Aorta (tissue), 5 donors: Measurements from ENCODE around the gene MAL. TPM values are rescaled to one million over a fixed set of nuclear protein-coding genes. Genes with fewer than 3 reads are reported as not detected.

Experiments used
- ATAC-seq: fragments of 200-7000 bp; cut with Tn5 transposase; one replicate; pipeline ENCODE4 v1.9.1; 2022; ENCODE audit warnings: moderate library complexity; ENCODE audit not compliant: low FRiP score
- DNase-seq, 2 donors: peaks; one replicate each; pipeline ENCODE4 v3.0.0-alpha.2; 2020
- H3K27ac ChIP-seq, 2 donors: one replicate each; pipeline ENCODE4 v1.5.1; 2013; ENCODE audit warnings: low read length in 2 of 2, mild to moderate bottlenecking in 2 of 2, moderate library complexity in 2 of 2, control low read depth in 1 of 2, inconsistent platforms in 1 of 2, low read depth in 1 of 2
- H3K27me3 ChIP-seq, 2 donors: one replicate each; pipeline ENCODE4 v1.6.1; 2013; ENCODE audit warnings: control low read depth in 1 of 2, low read length in 1 of 2, mild to moderate bottlenecking in 1 of 2, moderate library complexity in 1 of 2; ENCODE audit not compliant: insufficient read depth in 2 of 2, control insufficient read depth in 1 of 2
- H3K36me3 ChIP-seq, 2 donors: one replicate each; pipeline ENCODE4 v1.6.1; 2013; ENCODE audit warnings: control low read depth in 1 of 2, low read length in 1 of 2, mild to moderate bottlenecking in 1 of 2; ENCODE audit not compliant: insufficient read depth in 2 of 2, control insufficient read depth in 1 of 2
- H3K4me1 ChIP-seq, 2 donors: one replicate each; pipeline ENCODE4 v1.6.1; 2013; ENCODE audit warnings: low read length in 2 of 2, control low read depth in 1 of 2, mild to moderate bottlenecking in 1 of 2, moderate library complexity in 1 of 2; ENCODE audit not compliant: insufficient read depth in 2 of 2, control insufficient read depth in 1 of 2
- H3K4me3 ChIP-seq, 2 donors: one replicate each; pipeline ENCODE4 v1.5.1; 2013; ENCODE audit warnings: low read length in 2 of 2, control low read depth in 1 of 2, mild to moderate bottlenecking in 1 of 2
- H3K9me3 ChIP-seq: one replicate; pipeline ENCODE4 v1.6.1; 2013; ENCODE audit warnings: mild to moderate bottlenecking, low read length; ENCODE audit not compliant: control insufficient read depth
- WGBS, 2 donors: extraction: QIAGEN DNeasy Blood & Tissue Kit; methylation state at CpG; one replicate each; pipeline ENCODE4 v1.1.7; 2013; 5-methylcytosine and 5-hydroxymethylcytosine counted together
- intact Hi-C, 2 donors: fragments of 100-400 bp; cut with DNase I; formaldehyde crosslinking; loops; one replicate each; pipeline versions ENCODE4 v1.14.2 to v1.15.0; 2022
- polyA plus RNA-seq, 2 donors: library from polyadenylated mRNA; stranded (reverse); fragments of 200-250 nt; gene quantifications; one replicate each; pipeline ENCODE4 v1.2.3, GENCODE V29; 2013
- total RNA-seq, 2 donors: library from RNA; stranded (reverse); fragmentation: NEBNext Ultra II Directional; extraction: Animal tissue kit (Norgen Biotek cat#: 25700); gene quantifications; one replicate each; pipeline ENCODE4 v1.2.1, GENCODE V29; 2021
- donor health status: healthy with polysubstance abuse.
- donor health status: Bipolar disorder and iron deficiency.
- donor health status: DM: no; HTN: no; CAD: no.
- donor health status: DM: no; HTN: no; CAD: no.
- donor health status: DM: yes; HTN: yes; CAD: no.

The MAL gene
- total and polyA plus RNA-seq, 4 donors: 0.49 to 2.0 (median 1.5) TPM

DNA sequence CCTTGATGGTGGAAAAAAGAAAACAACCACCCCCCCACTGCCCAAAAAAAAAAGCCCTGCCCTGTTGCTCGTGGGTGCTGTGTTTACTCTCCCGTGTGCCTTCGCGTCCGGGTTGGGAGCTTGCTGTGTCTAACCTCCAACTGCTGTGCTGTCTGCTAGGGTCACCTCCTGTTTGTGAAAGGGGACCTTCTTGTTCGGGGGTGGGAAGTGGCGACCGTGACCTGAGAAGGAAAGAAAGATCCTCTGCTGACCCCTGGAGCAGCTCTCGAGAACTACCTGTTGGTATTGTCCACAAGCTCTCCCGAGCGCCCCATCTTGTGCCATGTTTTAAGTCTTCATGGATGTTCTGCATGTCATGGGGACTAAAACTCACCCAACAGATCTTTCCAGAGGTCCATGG is 28.0 kb downstream of the MAL start:
- no peak overlapping the region for H3K27ac ChIP-seq
- H3K4me3 ChIP-seq: no peak overlapping the region
- intact Hi-C loops: no loop called here
- 19 to 24% methylated on average over 11 of the region's 11 CpGs for WGBS, 2 donors
- ATAC-seq: no peak
- no peaks in the 10 kb centered on the region for H3K27me3 ChIP-seq
- H3K4me1 ChIP-seq: no peaks in the 10 kb centered on the region
- peak in 1 of 2 donors; percentile 44 for DNase-seq
- H3K36me3 ChIP-seq: no peaks in the 10 kb centered on the region
- no peaks in the 10 kb centered on the region for H3K9me3 ChIP-seq

DNA sequence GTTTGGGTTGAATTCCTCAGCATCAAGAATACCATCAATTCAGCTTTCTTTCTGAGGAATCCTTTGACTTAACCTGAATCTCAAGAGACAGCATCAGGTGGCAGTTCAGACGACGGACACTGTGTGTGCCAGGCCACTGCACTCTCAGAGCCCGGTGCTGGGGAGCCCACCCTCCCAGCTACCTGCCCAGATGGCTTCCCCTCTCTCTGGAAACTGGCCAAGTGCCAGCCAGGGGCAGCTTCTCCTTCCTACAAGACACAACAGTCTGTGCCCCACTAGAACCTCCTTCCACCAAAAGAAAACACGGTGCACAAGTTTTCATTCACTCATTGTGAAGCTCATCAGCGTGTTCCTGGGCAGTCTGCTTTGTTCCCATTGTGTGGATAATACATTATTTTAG is 28.5 kb downstream of the MAL start:
- DNase-seq: peak in 1 of 2 donors; percentile 46
- H3K27me3 ChIP-seq: no peaks in the 10 kb centered on the region
- intact Hi-C loops: no loop called here
- no peak for ATAC-seq
- no peaks in the 10 kb centered on the region for H3K9me3 ChIP-seq
- H3K27ac ChIP-seq: no peak overlapping the region
- 62 to 70% methylated on average over 5 of the region's 5 CpGs for WGBS, 2 donors
- H3K4me1 ChIP-seq: no peaks in the 10 kb centered on the region
- H3K4me3 ChIP-seq: no peak overlapping the region
- H3K36me3 ChIP-seq: no peaks in the 10 kb centered on the region

DNA sequence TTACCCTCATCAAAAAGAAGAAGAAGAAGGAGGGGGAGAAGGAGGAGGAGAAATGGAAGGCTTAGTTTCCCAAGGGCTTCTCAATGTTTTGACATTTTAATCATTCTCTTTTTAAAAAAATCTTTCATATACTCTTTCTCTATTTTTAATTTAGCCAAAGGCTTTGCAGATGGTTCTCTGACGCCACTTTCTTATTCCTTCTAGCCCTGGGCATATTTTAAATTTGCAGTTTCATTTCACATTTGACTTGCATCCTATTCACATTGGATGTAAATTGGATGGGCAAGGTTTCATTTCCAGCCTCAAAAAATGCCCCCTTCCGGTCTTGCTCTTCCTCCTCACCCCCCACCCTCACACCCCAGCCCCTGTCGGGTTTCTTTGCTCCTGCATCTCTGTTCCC is 29.8 kb downstream of the MAL start:
- no peak for DNase-seq
- Histone ChIP-seq H3K9me3 (no peaks in the 10 kb centered on the region), H3K27me3 (no peaks in the 10 kb centered on the region)

DNA sequence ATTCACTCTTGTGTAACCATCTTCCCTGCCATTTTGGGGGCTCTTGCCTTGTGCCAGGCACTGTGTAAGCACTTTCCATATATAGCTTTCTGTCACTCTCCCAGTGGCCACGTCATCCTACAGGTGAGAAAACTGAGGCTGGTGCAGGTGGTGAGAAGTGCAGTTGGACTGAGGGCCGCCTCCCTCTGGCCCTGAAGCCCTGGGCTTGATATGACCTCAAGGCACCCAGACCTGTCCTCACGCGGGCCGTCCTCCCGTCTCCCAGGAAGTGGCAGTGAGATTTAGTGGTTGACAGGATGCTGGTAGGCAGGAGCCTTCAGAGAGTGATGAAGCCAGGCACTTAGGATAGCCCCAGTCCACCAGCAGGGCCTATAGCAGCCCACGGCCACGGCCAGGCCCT is 30.5 kb downstream of the MAL start:
- DNase-seq: peak in 1 of 2 donors; percentile 46
- intact Hi-C loops: no loop called here
- H3K4me3 ChIP-seq: no peak overlapping the region
- no peaks in the 10 kb centered on the region for H3K4me1 ChIP-seq
- H3K27ac ChIP-seq: no peak overlapping the region
- no peaks in the 10 kb centered on the region for H3K9me3 ChIP-seq
- WGBS, 2 donors: 77 to 81% methylated on average over 8 of the region's 8 CpGs
- no peak for ATAC-seq
- no peaks in the 10 kb centered on the region for H3K36me3 ChIP-seq
- no peaks in the 10 kb centered on the region for H3K27me3 ChIP-seq

More for the DNA sequence above, 29.8 kb downstream of the MAL start:
- Histone ChIP-seq H3K4me3 (no peak overlapping the region), H3K27ac (no peak overlapping the region), H3K4me1 (no peaks in the 10 kb centered on the region), H3K36me3 (no peaks in the 10 kb centered on the region)
- intact Hi-C loops: no loop called here
- no peak for ATAC-seq
- WGBS, 2 donors: 53 to 57% methylated on average over 3 of the region's 3 CpGs

DNA sequence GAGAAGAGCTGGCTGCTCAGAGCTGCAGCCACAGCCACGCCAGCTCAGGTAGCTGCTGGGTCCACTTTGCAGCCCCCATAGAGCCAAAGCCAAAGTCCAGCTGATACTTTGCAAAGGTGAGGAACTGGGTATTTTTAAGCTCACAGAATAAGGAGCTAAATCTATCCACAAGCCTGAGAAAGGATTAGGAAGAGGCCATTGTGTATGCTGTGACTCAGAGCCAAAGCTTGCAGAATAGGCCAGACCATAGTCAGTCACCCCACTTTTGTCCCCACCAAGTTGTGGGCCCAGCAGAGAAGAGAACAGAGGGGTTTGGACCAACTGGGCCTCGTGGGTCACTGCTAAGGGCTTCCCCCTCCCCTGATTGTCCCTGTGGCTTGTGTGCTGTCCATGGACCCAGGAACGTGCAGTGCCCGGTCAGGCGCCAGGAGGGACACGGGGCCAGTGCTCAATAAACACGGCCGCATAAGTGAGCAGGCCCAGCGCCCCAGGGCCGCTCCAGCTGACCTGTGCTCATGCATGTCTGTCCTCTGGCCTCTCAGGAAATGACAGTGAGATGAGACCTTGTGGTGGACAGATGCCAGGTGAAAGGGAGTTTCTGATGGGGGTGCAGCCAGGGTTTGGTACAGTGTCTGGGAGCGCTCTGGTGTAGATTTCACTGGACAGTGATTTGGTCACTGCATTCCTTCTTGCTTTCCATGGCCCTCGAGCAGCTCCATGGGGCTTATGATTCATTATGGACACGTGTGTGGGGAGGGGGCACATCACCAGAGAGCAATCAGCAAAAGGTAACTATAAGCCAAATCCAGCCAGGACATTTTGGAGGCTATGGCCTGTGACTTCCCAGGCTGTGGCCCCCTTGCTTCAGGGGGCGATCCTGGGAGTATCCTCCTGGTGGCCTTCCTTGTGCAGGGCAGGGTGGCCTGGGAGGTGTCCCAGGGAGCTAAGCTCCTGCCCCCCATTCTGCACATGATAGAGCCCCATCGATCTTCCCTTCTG is 31.3 kb downstream of the MAL start:
- peak in 1 of 2 donors; percentile 63 for DNase-seq
- H3K27me3 ChIP-seq: no peaks in the 10 kb centered on the region

DNA sequence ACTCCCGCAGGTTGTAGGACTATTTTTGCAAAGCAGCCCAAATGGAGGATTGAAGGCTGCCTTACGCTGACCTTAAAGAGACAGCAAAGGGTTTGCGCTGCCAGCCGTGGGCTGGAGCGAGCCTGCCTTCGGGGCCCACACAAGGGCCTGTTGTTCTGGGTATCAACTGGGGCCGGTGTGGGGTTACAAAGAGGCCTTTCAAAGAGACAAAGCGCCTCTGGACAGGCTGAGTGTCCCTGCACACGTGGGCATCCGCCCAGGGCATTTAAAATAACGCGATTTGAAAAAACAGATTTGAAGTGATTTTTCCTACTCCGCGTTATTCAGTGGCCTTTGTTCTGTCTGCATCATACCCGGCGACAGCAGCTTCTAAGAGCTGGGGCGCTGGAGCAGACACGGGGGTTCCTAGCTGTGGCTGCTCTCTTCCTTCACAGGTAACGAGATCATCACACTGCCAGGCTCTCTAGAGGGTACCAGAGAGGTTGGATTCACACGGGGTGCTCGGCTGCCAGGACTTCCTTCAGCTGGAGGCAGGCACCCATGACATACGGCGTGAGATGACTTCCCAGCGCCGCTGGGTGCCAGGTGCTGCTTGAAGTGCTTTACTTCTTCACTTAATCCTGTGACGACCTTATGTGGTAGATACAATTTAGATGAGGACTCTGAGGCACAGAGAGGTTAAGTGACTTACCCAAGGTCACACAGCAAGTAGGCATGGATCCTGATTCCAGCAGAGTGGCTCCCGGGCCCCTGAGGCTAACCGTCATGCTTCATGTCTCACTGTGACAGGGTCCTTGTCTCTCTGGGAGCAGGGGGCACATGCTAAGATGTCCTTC is 32.2 kb downstream of the MAL start:
- intact Hi-C loops: no loop called here
- Histone ChIP-seq H3K4me1 (no peaks in the 10 kb centered on the region), H3K27me3 (no peaks in the 10 kb centered on the region), H3K27ac (no peak overlapping the region), H3K9me3 (no peaks in the 10 kb centered on the region), H3K36me3 (no peaks in the 10 kb centered on the region), H3K4me3 (no peak overlapping the region)
- 75 to 76% methylated on average over 28 of the region's 28 CpGs for WGBS, 2 donors
- no peak for ATAC-seq
- DNase-seq: peak in 1 of 2 donors; percentile 30

More for the DNA sequence above, 31.3 kb downstream of the MAL start:
- no peak overlapping the region for H3K27ac ChIP-seq
- no peak for ATAC-seq
- H3K9me3 ChIP-seq: no peaks in the 10 kb centered on the region
- intact Hi-C loops: no loop called here
- H3K4me3 ChIP-seq: no peak overlapping the region
- no peaks in the 10 kb centered on the region for H3K36me3 ChIP-seq
- WGBS, 2 donors: 79 to 83% methylated on average over 15 of the region's 15 CpGs
- no peaks in the 10 kb centered on the region for H3K4me1 ChIP-seq

DNA sequence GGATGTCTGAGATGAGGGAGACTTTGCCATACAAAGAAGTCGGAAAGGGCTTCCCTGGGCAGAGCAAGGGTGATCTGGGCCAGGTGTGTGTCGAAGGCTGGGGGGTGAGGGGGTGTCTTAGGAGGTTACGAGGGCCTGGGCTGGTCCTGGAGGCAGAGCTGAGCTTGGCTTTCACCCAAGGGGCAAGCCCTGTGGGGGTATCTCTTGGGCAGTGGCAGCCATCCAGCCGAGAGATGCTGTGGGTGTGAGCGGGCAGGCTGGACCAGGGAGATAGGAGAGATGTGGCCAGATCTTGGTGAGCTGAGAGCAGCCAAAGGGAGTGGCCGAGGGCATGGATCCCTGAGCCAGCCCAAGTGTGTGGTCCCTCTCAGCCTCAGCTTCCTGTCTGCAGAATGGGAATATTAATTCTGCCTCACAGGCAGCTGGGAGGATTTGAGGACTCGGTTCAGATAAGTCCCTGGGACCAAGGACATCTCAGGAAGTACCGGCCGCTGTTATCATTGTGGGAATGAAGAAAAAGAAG is 33.0 kb downstream of the MAL start:
- WGBS, 2 donors: 81 to 86% methylated on average over 9 of the region's 9 CpGs
- no peaks in the 10 kb centered on the region for H3K4me1 ChIP-seq
- H3K9me3 ChIP-seq: no peaks in the 10 kb centered on the region
- peak in 1 of 2 donors; percentile 59 for DNase-seq
- no peak for ATAC-seq
- intact Hi-C loops: no loop called here
- no peak overlapping the region for H3K4me3 ChIP-seq
- no peaks in the 10 kb centered on the region for H3K27me3 ChIP-seq
- no peaks in the 10 kb centered on the region for H3K36me3 ChIP-seq
- H3K27ac ChIP-seq: no peak overlapping the region

DNA sequence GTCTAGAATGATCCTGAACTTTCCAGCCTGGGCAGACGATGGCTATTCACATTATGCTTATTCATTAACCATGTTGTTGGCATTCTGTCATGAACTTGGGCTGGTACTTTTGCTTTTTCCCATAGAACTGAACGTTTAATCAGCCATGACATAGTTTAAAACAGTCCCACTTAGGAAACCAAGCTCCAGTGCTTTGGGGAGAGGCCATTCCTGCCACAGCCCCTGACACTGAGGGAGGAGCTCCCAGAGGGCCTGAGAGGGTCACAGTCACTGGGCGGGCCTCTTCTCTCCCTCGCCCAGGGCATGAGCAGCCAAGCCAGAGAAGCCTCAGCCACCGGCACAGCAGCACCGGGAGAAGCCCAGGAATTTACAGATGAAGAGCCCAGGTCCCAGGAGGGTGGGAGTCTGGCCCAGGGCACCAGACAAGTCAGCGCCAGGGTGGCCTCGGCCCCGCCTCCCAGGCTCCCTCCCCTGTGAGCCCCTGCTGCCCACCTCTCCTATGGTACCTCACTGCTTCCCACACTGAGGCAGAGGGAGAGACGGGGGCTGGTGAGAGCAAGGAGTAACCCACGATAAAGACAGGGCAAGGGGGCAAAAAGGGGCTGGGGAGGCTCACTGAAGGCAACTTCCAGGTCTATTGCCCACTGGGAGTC is 33.6 kb downstream of the MAL start:
- no peak overlapping the region for H3K4me3 ChIP-seq
- intact Hi-C loops: no loop called here
- no peaks in the 10 kb centered on the region for H3K9me3 ChIP-seq
- no peaks in the 10 kb centered on the region for H3K4me1 ChIP-seq
- DNase-seq: peak in 1 of 2 donors; percentile 69
- H3K36me3 ChIP-seq: no peaks in the 10 kb centered on the region
- no peaks in the 10 kb centered on the region for H3K27me3 ChIP-seq
- no peak overlapping the region for H3K27ac ChIP-seq
- ATAC-seq: no peak
- WGBS, 2 donors: 56 to 61% methylated on average over 11 of the region's 11 CpGs
